WTC11 (cell line): Measurements from ENCODE around the gene B3GNT4. TPM values are rescaled to one million over a fixed set of nuclear protein-coding genes. Genes with fewer than 3 reads are reported as not detected.
"Not testable (repeated sequence)": the region's sequence is repeated elsewhere in the genome, so short reads cannot be mapped to it uniquely, and the experiment has no call there.

Experiments
- ATAC-seq: fragments of 200-7000 bp; cut with Tn5 transposase; 2 replicates; pipeline ENCODE4 v1.10.0; 2021; ENCODE audit warnings: mild to moderate bottlenecking, moderate library complexity
- CTCF ChIA-PET: fragments of 300-600 bp; sonication (Branson Sonifier 250); formaldehyde crosslinking; loops from one replicate; lab custom pipeline; 2021; ENCODE audit warnings: antibody characterized with exemption; lab: Charles Lee
- POLR2A ChIA-PET: fragments of 350-600 bp; sonication (Branson Sonifier 250); formaldehyde crosslinking; loops from one replicate; lab custom pipeline; 2021; ENCODE audit warnings: antibody characterized with exemption; lab: Charles Lee
- DNase-seq: peaks from one replicate; pipeline ENCODE4 v3.0.0; 2021; ENCODE audit warnings: low spot score
- H3K27ac Mint-ChIP-seq: 2 replicates; pipeline ENCODE4 v1.8.0; 2021; ENCODE audit warnings: mixed read lengths
- H3K27me3 Mint-ChIP-seq: 2 replicates; pipeline ENCODE4 v1.8.0; 2021; ENCODE audit warnings: low read depth, mild to moderate bottlenecking, moderate library complexity, mixed read lengths
- H3K36me3 Mint-ChIP-seq: 2 replicates; pipeline ENCODE4 v1.8.0; 2021; ENCODE audit warnings: mixed read lengths
- H3K4me1 Mint-ChIP-seq: 2 replicates; pipeline ENCODE4 v1.8.0; 2022; ENCODE audit warnings: mixed read lengths
- H3K4me3 Mint-ChIP-seq: 2 replicates; pipeline ENCODE4 v1.8.0; 2021; ENCODE audit warnings: mild to moderate bottlenecking, moderate library complexity, mixed read lengths
- H3K9me3 Mint-ChIP-seq: 2 replicates; pipeline ENCODE4 v1.8.0; 2021; ENCODE audit warnings: mixed read lengths
- ARID4B ChIP-seq: sonication (generic); formaldehyde crosslinking; IDR thresholded peaks from 2 replicates; pipeline ENCODE4 v1.8.0; 2023; ENCODE audit warnings: missing genetic modification reagents, mild to moderate bottlenecking, borderline replicate concordance
- ATF3 ChIP-seq: sonication (generic); formaldehyde crosslinking; conservative IDR thresholded peaks from 2 replicates; pipeline ENCODE4 v1.8.1; 2022; ENCODE audit warnings: mild to moderate bottlenecking, missing genetic modification reagents
- CBFB ChIP-seq: sonication (generic); formaldehyde crosslinking; IDR thresholded peaks from 2 replicates; pipeline ENCODE4 v1.8.1; 2022; ENCODE audit warnings: mild to moderate bottlenecking, low read depth, missing genetic modification reagents
- CREB1 ChIP-seq: sonication (generic); formaldehyde crosslinking; IDR thresholded peaks from 2 replicates; pipeline ENCODE4 v1.8.0; 2023; ENCODE audit warnings: mild to moderate bottlenecking, missing genetic modification reagents
- FOXJ3 ChIP-seq: sonication (generic); formaldehyde crosslinking; IDR thresholded peaks from 2 replicates; pipeline ENCODE4 v1.9.0; 2021; ENCODE audit warnings: missing genetic modification reagents, mild to moderate bottlenecking, borderline replicate concordance
- FOXK1 ChIP-seq: sonication (generic); formaldehyde crosslinking; IDR thresholded peaks from 2 replicates; pipeline ENCODE4 v1.8.0; 2022; ENCODE audit warnings: mild to moderate bottlenecking, moderate library complexity, missing genetic modification reagents
- GRHL2 ChIP-seq: fragments of 250-450 bp; sonication (Bioruptor Pico); IDR thresholded peaks from 2 replicates; pipeline ENCODE4 v1.8.0; 2022; ENCODE audit warnings: mild to moderate bottlenecking, moderate library complexity; ENCODE audit not compliant: insufficient replicate concordance, severe bottlenecking
- IRF1 ChIP-seq: sonication (generic); formaldehyde crosslinking; IDR thresholded peaks from 2 replicates; pipeline ENCODE4 v1.8.0; 2023; ENCODE audit warnings: missing genetic modification reagents
- PRRX2 ChIP-seq: fragments of 250-450 bp; sonication (Bioruptor Pico); IDR thresholded peaks from 2 replicates; pipeline ENCODE4 v1.8.0; 2021; ENCODE audit warnings: mild to moderate bottlenecking
- RELA ChIP-seq: sonication (generic); formaldehyde crosslinking; IDR thresholded peaks from 2 replicates; pipeline ENCODE4 v1.8.1; 2022; ENCODE audit warnings: missing genetic modification reagents, mild to moderate bottlenecking, borderline replicate concordance
- STAT6 ChIP-seq: sonication (generic); formaldehyde crosslinking; conservative IDR thresholded peaks from 2 replicates; pipeline ENCODE4 v1.8.1; 2023; ENCODE audit warnings: mild to moderate bottlenecking, low read depth, missing genetic modification reagents, moderate library complexity
- ZMAT4 ChIP-seq: fragments of 250-450 bp; sonication (Bioruptor Pico); IDR thresholded peaks from 2 replicates; pipeline ENCODE4 v1.9.0; 2021; ENCODE audit warnings: mild to moderate bottlenecking
- ZNF396 ChIP-seq: fragments of 250-450 bp; sonication (Bioruptor Pico); IDR thresholded peaks from 2 replicates; pipeline ENCODE4 v1.8.0; 2021; ENCODE audit warnings: mild to moderate bottlenecking, moderate library complexity, borderline replicate concordance
- ZNF532 ChIP-seq: fragments of 250-450 bp; sonication (Bioruptor Pico); IDR thresholded peaks from 2 replicates; pipeline ENCODE4 v1.9.0; 2021; ENCODE audit warnings: mild to moderate bottlenecking, borderline replicate concordance
- ZNF671 ChIP-seq: fragments of 250-450 bp; sonication (Bioruptor Pico); IDR thresholded peaks from 2 replicates; pipeline ENCODE4 v1.8.0; 2021; ENCODE audit warnings: mild to moderate bottlenecking
- total RNA-seq: library from RNA; stranded (reverse); gene quantifications from 3 replicates; pipeline ENCODE4 v1.2.3, GENCODE V29; 2021

Gene B3GNT4
- total RNA-seq, 1 experiment from 2014 or later: 2.0 TPM

- Mint-ChIP-seq H3K27ac (no peak within 1 kb of the TSS), H3K4me3 (no peak within 1 kb of the TSS), H3K36me3 (no peaks in the 10 kb centered on the region), H3K9me3 (no peaks in the 10 kb centered on the region), H3K27me3 (no peaks in the 10 kb centered on the region), H3K4me1 (no peaks in the 10 kb centered on the region)
- no peak for DNase-seq
- POLR2A ChIA-PET: no interaction called here
- TF ChIP-seq ZNF396 (no peak), CBFB (CRISPR knock-in tag) (no peak), FOXK1 (CRISPR knock-in tag) (no peak), PRRX2 (CRISPR knock-in tag) (no peak), ZNF532 (CRISPR knock-in tag) (no peak), ZNF671 (no peak), ZMAT4 (CRISPR knock-in tag) (no peak), GRHL2 (no peak), RELA (CRISPR knock-in tag) (no peak), ATF3 (no peak), FOXJ3 (no peak), ARID4B (CRISPR knock-in tag) (no peak), IRF1 (CRISPR knock-in tag) (no peak), CREB1 (no peak), STAT6 (CRISPR knock-in tag) (no peak)
- ATAC-seq: no peak
- CTCF ChIA-PET: no interaction called here
Observed at GRCh38 chr12:122174155-122174845, 29.2 kb upstream of the B3GNT4 start, which contains the start of gene IL31. IL31 (minus strand) TSS chr12:122174221; CDS start chr12:122174172, 49 bp downstream.

GRCh38 chr12:122176473-122176872 lies 27.0 kb upstream of the B3GNT4 start:
- H3K4me3 Mint-ChIP-seq, H3K36me3 Mint-ChIP-seq, DNase-seq, H3K27me3 Mint-ChIP-seq, ATAC-seq, H3K9me3 Mint-ChIP-seq, H3K4me1 Mint-ChIP-seq, H3K27ac Mint-ChIP-seq, POLR2A ChIA-PET: not testable (repeated sequence)
- CTCF ChIA-PET: interaction anchor here (1.3 kb wide), 2 partner anchors 11 to 39 kb away, joined by 3 to 4 read pairs; no protein-coding TSS in a partner anchor
